Activated naive CD4-positive, alpha-beta T cell (primary cell): ENCODE results near the gene TXNL4A.
"Not testable (repeated sequence)": the region's sequence is repeated elsewhere in the genome, so short reads cannot be mapped to it uniquely, and the experiment has no call there.

ENCODE experiments used
- DNase-seq, 4 experiments: peaks; one replicate each; lab custom pipeline; 2025; lab: John Stamatoyannopoulos, UW

Gene TXNL4A

GRCh38 chr18:79999701-80000100, 11.3 kb upstream of the TXNL4A start:
- DNase-seq = not testable (repeated sequence)

DNA sequence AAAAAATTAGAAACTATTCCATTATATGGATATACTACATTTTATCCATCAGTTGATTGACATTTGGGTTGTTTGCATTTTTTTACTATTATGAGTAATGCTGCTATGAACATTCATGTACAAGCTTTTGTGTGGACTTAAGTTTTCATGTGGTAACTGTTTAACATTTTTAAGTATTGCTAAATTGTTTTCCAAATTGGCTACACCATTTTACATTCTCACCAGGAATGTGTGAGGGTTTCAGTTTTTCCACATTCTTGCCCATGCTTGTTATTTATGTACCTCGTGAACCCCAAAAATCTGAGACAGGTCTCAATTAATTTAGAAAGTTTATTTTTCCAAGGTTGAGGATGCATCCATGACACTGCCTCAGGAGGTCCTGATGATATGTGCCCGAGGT, 3.1 kb upstream of the TXNL4A start:
- no peak for DNase-seq

- no peak for DNase-seq
These were observed 783 bp upstream of the TXNL4A start for GRCh38 chr18:79989195-79989497.

DNA sequence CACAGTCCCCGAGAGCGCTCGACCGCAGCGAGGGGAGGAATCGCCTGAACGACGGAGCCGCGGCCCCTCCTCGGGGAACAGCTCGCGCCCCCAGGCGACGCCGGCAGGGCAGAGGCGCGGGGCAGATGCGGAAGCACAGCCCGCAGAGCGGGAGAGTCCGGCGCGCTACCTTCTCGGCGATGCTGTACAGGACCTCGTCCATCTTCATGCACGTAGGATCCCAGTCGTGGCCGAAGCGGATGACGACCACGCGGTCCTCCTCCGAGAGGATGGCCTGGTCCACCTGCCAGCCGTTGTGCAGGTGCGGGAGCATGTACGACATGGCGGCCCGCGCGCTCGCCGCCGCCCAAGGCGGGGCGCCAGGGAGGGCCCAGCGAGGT, 302 bp downstream of the TXNL4A start:
- DNase-seq = peak in 3 of 4 experiments; percentile 43 to 53 (median 51)

DNA sequence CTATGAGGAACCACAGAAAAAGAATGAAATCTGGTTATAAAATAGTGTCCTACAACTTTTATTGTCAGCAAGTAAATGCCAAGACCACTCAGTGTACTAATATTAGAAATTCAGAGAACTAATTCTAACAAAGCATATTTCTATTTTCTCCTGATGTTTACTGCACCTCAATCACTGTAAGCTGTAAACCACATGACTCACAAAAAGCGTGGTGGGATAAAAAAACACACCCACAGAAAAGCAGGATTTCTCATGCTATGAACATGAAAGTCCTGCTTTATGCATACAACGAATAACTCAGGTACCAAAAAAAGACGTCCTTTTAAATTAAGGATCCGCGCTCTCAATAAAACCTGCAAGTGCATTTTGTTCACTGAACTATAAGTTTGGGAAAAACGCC, 797 bp downstream of the TXNL4A start:
- DNase-seq = no peak

DNA sequence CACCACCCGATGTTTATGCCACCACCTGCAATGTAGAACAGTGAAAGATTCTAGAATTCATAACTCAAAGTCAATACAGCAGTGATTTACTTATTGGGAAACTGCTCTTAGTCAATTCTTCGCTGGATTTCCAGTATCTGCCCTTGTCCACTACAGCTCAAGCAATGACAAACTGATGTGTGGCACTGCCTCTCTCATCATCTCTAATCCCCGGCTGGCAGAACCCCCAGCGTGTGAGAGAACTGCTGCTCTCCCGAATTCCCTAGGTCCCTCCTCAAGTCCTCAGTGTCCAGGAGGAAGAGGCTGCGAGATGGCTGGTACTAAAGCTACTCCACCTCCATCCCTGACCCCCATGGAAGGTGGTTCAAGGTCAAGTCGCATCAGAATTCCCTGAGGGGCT, 1.6 kb downstream of the TXNL4A start:
- DNase-seq = no peak

DNA sequence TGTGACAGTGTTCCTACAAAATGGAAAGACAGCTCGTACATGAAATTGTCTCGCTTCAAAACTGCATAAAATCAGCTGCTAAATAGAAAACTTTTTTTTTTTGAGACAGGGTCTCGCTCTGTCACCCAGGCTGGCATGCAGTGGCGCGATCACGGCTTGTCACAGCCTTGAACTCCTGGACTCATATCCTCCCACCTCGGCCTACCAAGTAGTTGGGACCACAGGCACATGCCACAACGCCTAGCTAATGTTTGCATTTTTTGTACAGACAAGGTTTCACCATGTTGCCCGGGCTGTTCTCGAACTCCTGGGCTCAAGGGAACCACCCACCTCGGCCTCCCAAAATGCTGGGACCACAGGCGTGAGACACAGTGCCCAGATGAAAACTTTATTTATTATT, 3.2 kb downstream of the TXNL4A start:
- no peak for DNase-seq

GRCh38 chr18:79983793-79984192, 4.6 kb downstream of the TXNL4A start:
- DNase-seq = no peak

- DNase-seq = no peak
These were observed 5.1 kb downstream of the TXNL4A start for GRCh38 chr18:79983253-79983652.

DNA sequence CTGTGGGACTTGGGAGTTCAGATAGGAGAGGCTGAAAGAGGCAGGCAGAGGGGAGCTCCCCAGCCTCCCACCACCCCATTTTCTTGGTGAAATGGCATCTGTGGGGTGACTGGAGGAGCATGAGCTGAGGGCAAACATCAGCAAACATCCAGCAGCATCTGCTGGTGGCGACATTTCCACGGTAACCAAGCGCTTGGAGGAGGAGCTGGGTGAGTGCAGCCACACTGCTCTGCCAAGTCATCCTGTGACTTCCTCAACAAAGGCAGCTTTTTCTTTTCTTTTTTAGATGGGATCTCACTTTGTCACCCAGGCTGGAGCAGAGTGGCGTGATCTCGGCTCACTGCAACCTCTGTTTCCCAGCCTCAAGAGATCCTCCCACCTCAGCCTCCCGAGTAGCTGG, 5.6 kb downstream of the TXNL4A start:
- DNase-seq = no peak

DNA sequence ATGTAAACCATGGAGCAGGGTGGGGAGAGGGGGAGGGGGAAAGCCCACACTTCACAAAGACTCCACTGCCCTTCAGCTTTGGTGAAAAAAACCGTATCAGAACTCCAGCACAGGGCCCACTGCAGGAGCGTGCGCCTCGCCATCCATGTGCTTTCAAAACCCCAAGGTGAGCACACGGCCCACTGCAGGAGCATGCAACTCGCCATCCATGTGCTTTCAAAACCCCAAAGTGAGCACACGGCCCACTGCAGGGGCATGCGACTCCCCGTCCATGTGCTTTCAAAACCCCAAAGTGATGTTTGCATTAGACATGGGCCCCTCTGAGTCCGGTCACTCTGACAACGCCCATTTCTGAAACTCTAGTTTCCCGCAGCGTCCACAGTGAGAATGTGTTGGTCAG, 7.8 kb downstream of the TXNL4A start:
- no peak for DNase-seq

GRCh38 chr18:79979843-79980242, 8.5 kb downstream of the TXNL4A start:
- DNase-seq = no peak

GRCh38 chr18:79975985-79976680, 12.2 kb downstream of the TXNL4A start:
- DNase-seq = no peak

- no peak for DNase-seq
These were observed 13.3 kb downstream of the TXNL4A start for GRCh38 chr18:79975043-79975442.

DNA sequence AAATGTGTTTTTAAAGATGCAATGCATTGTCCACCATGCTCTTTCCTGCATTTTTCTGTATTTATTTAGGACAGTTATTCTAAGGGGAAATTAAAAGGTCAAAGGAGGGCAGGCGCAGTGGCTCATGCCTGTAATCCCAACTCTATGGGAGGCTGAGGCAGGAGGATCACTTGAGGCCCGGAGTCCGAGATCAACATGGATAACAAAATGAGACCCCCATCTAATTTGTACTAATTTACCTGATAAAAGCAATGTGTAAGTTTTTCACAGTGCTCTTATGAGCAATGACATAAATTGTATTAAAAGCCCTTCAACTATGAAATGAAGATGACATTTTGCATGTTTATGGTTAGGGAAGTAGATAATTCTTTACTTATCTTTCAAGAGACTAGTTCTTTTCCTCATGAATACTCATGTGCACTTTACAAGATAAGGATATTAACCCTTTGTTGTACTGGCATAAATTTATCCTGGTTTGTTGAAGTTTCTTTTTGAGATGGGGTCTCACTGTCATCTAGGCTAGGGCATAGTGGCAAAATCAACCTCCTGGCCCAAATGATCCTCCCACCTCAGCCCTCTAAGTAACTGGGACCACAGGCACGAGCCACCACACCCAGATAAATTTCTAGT, 14.2 kb downstream of the TXNL4A start:
- no peak for DNase-seq

GRCh38 chr18:79973517-79973916, 14.8 kb downstream of the TXNL4A start:
- no peak for DNase-seq

DNA sequence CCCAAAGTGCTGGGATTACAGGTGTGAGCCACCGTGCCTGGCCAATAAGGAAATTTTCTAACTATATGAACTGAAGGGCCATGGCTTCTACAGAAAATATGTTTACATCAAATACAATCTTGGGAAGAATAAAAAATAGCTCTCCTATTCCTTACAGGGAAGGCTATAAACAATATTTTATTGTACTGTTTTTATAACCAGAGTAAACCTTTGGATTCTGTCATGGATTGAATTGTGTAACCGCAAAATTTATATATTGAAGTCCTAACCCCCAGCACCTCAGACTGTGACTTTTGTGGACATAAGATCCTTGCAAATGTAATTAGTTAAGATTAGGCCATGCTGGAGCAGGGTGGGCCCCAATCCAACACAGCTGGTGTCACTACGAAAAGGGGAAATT, 15.6 kb downstream of the TXNL4A start:
- no peak for DNase-seq

- DNase-seq = no peak
These were observed 16.4 kb downstream of the TXNL4A start for GRCh38 chr18:79971986-79972385.

DNA sequence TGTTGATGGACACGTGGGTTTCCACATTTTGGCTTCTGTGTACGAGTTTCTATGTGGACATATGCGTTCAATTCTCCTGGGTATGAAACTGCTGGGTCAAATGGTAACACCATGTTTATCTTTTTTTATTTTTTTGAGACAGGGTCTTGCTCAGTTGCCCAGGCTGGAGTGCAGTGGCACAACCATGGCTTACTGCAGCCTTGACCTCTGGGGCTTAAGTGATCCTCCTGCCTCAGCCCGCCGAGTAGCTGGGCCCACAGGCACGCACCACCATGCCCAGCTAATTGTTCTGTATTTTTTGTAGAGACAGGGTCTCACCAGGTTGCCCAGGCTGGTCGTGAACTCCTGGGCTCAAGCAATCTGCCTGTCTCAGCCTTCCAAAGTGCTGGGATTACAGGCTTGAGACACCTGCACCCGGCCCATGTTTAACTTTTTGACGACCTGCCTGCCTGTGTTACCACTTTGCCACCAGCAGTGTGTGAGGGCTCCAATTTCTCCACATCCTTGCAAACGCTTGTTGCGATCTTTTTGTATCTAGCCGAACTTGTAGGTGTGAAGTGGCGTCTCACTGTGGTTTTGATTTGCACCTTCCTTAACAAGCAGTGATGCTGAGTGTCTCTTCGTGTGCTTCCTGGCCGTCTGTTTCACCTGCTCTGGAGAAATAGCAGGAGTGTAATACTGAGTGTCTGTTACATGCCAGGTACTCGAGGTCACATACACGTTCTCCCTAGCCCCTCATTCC, 17.0 kb downstream of the TXNL4A start:
- no peak for DNase-seq

DNA sequence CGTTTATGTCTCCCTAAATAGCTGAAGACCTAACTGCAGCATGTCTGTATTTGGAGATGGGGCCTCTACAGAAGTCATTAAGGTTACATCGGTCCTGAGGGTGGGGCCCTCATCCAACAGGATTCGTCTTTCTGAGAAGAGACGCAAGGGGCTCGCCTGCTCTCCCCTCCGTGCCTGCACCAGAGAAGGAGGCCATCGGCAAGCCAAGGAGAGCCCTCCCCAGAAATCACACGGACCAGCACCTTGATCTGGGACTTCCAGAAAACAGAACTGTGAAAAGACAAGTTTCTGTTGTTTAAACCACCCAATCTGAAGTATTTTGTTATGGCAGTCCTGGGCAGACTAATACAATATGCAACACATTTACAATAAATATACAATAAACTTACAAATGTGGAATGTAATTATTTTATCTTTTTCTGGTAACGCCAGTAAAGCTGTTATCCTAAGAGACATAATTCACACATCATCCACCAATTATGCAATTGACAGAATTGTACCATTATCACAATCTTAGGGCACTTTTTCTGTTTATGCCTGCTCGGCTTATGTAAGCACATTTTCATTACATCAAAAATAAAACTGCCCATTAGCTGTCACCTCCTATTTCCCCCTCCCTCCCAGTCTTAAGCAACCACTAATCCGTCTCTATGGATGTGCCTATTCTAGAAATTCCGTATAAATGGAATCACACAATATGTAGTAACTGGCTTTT, 17.8 kb downstream of the TXNL4A start:
- DNase-seq = no peak

DNA sequence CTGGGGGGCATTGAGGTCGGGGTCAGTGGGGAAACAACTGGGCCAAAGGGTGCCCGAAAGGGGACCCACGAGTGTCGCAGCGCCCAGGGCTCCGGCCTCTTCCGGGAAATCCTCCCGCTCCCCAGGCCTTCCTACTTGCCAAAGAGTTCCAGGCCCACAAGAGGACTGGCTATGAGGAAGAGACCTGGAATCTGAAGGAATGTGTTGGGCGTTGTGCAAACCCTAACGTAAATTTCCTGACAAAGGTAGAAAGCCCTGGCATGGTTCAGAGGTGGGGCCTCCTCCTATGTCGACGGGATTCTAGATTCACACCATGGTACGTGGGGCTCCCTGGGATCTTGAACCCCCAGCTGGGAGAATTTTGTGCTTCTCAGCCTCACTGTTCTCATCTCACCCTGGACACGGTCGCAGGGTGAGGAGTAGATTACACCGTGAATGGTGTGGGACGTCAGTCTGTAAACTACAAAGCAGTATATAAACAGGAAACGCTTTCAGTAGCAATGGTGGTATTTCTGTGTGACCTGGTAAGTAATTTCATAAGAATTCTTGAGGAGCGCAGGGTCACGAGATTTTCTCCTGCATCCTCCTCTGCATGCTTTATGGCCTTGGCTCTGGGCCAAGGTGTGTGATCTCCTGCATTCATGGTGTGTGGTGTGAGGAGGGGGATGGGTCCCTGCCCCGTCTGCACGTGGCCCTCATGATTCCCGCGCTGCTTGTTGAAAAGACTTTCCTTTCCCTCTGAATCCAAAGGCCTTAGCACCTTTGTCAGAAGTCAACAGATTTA, 23.1 kb downstream of the TXNL4A start:
- DNase-seq = no peak
